K562 (cell line): ENCODE data around the gene DDX5. TPM values are rescaled to one million over a fixed set of nuclear protein-coding genes. Genes with fewer than 3 reads are reported as not detected.

ENCODE experiments used
- ATAC-seq: fragments of 200-7000 bp; cut with Tn5 transposase; 3 replicates; pipeline ENCODE4 v1.9.1; 2020; ENCODE audit warnings: moderate library complexity
- BruUV-seq: library from RNA; stranded (reverse); fragments of 400-500 nt; replicated peaks from 2 replicates; lab custom pipeline; 2021; lab: Mats Ljungman, UMichigan
- CTCF ChIA-PET: fragments of 300-600 bp; formaldehyde crosslinking; extraction: SDS; loops from one replicate; lab custom pipeline; 2021; ENCODE audit warnings: low intra/inter-chr PET ratio; lab: Yijun Ruan, JAX
- POLR2A ChIA-PET: fragments of 300-600, 350-650 bp; sonication (Branson Sonifier 250); formaldehyde crosslinking; extraction: SDS; loops from one replicate; lab custom pipeline; 2021; ENCODE audit warnings: antibody characterized with exemption, inconsistent platforms; lab: Yijun Ruan, JAX
- DNase-seq, 4 experiments: peaks; one replicate each; pipeline versions ENCODE4 v3.0.0 to v3.0.0-alpha.2; 2011 to 2018; ENCODE audit warnings: low spot score in 3 of 4, mixed read lengths in 3 of 4; ENCODE audit errors: extremely low read depth in 1 of 4
- FAIRE-seq: peaks from 2 replicates; lab custom pipeline; 2011; peaks lifted over from hg19 to GRCh38; lab: Jason Lieb, UNC
- H2AFZ ChIP-seq: 2 replicates; pipeline ENCODE4 v1.6.0; 2011; ENCODE audit warnings: low read depth, low read length, control low read depth, inconsistent platforms
- H3K27ac ChIP-seq: fragments of 200-600 bp; 3 replicates; pipeline ENCODE4 v1.8.0; 2011; ENCODE audit warnings: low read depth, mild to moderate bottlenecking, control low read depth, inconsistent platforms, low read length, moderate library complexity, mixed read lengths; ENCODE audit errors: extremely low read depth
- H3K27me3 ChIP-seq, 2 experiments: fragments of 300-600 bp in 1 of 2; 2 replicates in 1 of 2; 3 replicates in 1 of 2; pipeline versions ENCODE4 v1.6.0 to v1.8.0; 2011; ENCODE audit warnings: inconsistent platforms in 2 of 2, low read length in 2 of 2, mild to moderate bottlenecking in 1 of 2, mixed read lengths in 1 of 2, moderate library complexity in 1 of 2; ENCODE audit not compliant: control insufficient read depth in 2 of 2, insufficient read depth in 2 of 2
- H3K36me3 ChIP-seq: fragments of 300-600 bp; 3 replicates; pipeline ENCODE4 v1.8.0; 2011; ENCODE audit warnings: mild to moderate bottlenecking, low read length, inconsistent platforms; ENCODE audit not compliant: control insufficient read depth, insufficient read depth
- H3K4me1 ChIP-seq, 2 experiments: fragments of 200-600 bp in 1 of 2; replicated peaks in 1 of 2; 2 replicates in 1 of 2; 3 replicates in 1 of 2; pipeline versions ENCODE4 v1.5.1 to v1.8.0; 2011; ENCODE audit warnings: inconsistent platforms in 2 of 2, low read length in 2 of 2, mild to moderate bottlenecking in 1 of 2, mixed read lengths in 1 of 2, moderate library complexity in 1 of 2; ENCODE audit not compliant: control insufficient read depth in 2 of 2, insufficient read depth in 2 of 2
- H3K4me2 ChIP-seq: 2 replicates; pipeline ENCODE4 v1.6.1; 2011; ENCODE audit warnings: low read length, control low read depth, inconsistent platforms, mixed read lengths; ENCODE audit not compliant: insufficient read depth
- H3K4me3 ChIP-seq: fragments of 200-600 bp; sonication (generic), shearing (Covaris generic); 2 replicates; pipeline ENCODE4 v1.5.1; 2016; ENCODE audit warnings: control low read depth, inconsistent platforms
- H3K79me2 ChIP-seq: fragments of 200-600 bp; 3 replicates; pipeline ENCODE4 v1.8.0; 2011; ENCODE audit warnings: low read length, inconsistent platforms; ENCODE audit not compliant: control insufficient read depth, insufficient read depth
- H3K9ac ChIP-seq, 2 experiments: 2 replicates each; pipeline versions ENCODE4 v1.6.0 to v1.6.1; 2011; ENCODE audit warnings: low read depth in 2 of 2, low read length in 2 of 2, control low read depth in 1 of 2, inconsistent platforms in 1 of 2, mild to moderate bottlenecking in 1 of 2, mixed read lengths in 1 of 2; ENCODE audit not compliant: insufficient read depth in 1 of 2
- H3K9me1 ChIP-seq: one replicate; pipeline ENCODE4 v1.6.0; 2011; ENCODE audit warnings: inconsistent platforms, mild to moderate bottlenecking, low read length, moderate library complexity; ENCODE audit not compliant: control insufficient read depth, insufficient read depth
- H3K9me3 ChIP-seq: replicated peaks from 2 replicates; pipeline ENCODE4 v1.5.1; 2011; ENCODE audit warnings: low read depth, low read length, inconsistent platforms; ENCODE audit not compliant: control insufficient read depth, insufficient read depth
- H4K20me1 ChIP-seq: replicated peaks from 2 replicates; pipeline ENCODE4 v1.6.1; 2011; ENCODE audit warnings: low read length, inconsistent platforms, mixed read lengths; ENCODE audit not compliant: control insufficient read depth, insufficient read depth
- CBFB ChIP-seq: sonication (generic); formaldehyde crosslinking; IDR thresholded peaks from 2 replicates; pipeline ENCODE4 v1.4.0; 2020; ENCODE audit warnings: mild to moderate bottlenecking, missing genetic modification reagents
- CHCHD3 ChIP-seq: fragments of 250-450 bp; sonication (Bioruptor Pico); IDR thresholded peaks from 2 replicates; pipeline ENCODE4 v2.1.2; 2022; ENCODE audit warnings: mild to moderate bottlenecking
- CREB1 ChIP-seq, 2 experiments: sonication (generic) in 1 of 2; formaldehyde crosslinking in 1 of 2; IDR thresholded peaks; 2 replicates each; pipeline versions ENCODE4 v1.6.1 to v1.8.0; 2012 to 2022; ENCODE audit warnings: inconsistent platforms in 1 of 2, mild to moderate bottlenecking in 1 of 2, missing genetic modification reagents in 1 of 2, moderate library complexity in 1 of 2
- ESRRA ChIP-seq: fragments of 450-650 bp; IDR thresholded peaks from 2 replicates; pipeline ENCODE4 v1.6.1; 2014; ENCODE audit warnings: low read depth, mild to moderate bottlenecking, moderate library complexity, borderline replicate concordance
- FUS ChIP-seq: fragments of 200-400 bp; formaldehyde crosslinking; optimal IDR thresholded peaks from 2 replicates; pipeline ENCODE3; 2017; ENCODE audit warnings: low read depth, low read length
- NFXL1 ChIP-seq: fragments of 450-650 bp; formaldehyde crosslinking; IDR thresholded peaks from 2 replicates; pipeline ENCODE4 v1.4.0; 2021; ENCODE audit warnings: mild to moderate bottlenecking
- PHB2 ChIP-seq: fragments of 450-650 bp; IDR thresholded peaks from 2 replicates; pipeline ENCODE4 v1.6.1; 2017; ENCODE audit warnings: low read depth
- PHTF2 ChIP-seq: fragments of 250-450 bp; sonication (Bioruptor Pico); IDR thresholded peaks from 2 replicates; pipeline ENCODE4 v1.5.0; 2021; ENCODE audit warnings: mild to moderate bottlenecking
- REST ChIP-seq, 2 experiments: fragments of 450-650 bp; formaldehyde crosslinking in 1 of 2; IDR thresholded peaks; 2 replicates each; pipeline versions ENCODE4 v1.4.0 to v1.6.1; 2014 to 2020; ENCODE audit warnings: mild to moderate bottlenecking in 2 of 2, borderline replicate concordance in 1 of 2, low read depth in 1 of 2
- RFX5 ChIP-seq: IDR thresholded peaks from 2 replicates; pipeline ENCODE4 v1.6.1; 2011; ENCODE audit warnings: low read depth, mild to moderate bottlenecking, improper control_type of control experiment, low read length
- SNIP1 ChIP-seq: fragments of 450-650 bp; IDR thresholded peaks from 2 replicates; pipeline ENCODE4 v1.7.1; 2017; ENCODE audit warnings: low read depth, mild to moderate bottlenecking
- ZKSCAN8 ChIP-seq: fragments of 200-800 bp; sonication (Bioruptor generic); IDR thresholded peaks from 2 replicates; pipeline ENCODE4 v1.6.1; 2016; ENCODE audit warnings: missing genetic modification characterization, missing compliant biosample characterization
- ZSCAN29 ChIP-seq: fragments of 450-650 bp; IDR thresholded peaks from 2 replicates; pipeline ENCODE4 v1.6.1; 2017
- whole genome bisulfite sequencing: fragments of 100-300 bp; shearing (Covaris generic); methylation state at CpG from one replicate; pipeline ENCODE4 v1.1.6; 2016; ENCODE audit warnings: low coverage, mixed read lengths; ENCODE audit not compliant: insufficient coverage; ENCODE audit errors: missing lambda C conversion rate; 5-methylcytosine and 5-hydroxymethylcytosine counted together
- in situ Hi-C: fragments of 300-500 bp; cut with MboI; formaldehyde crosslinking; loops from 4 replicates; pipeline ENCODE4 v1.15.0; 2018; ENCODE audit warnings: inconsistent platforms, mixed read lengths
- intact Hi-C: fragments of 100-400 bp; cut with micrococcal nuclease; formaldehyde crosslinking; loops from 2 replicates; pipeline ENCODE4 v1.14.2; 2022
- polyA plus RNA-seq, 8 experiments: library from polyadenylated mRNA; depleted of rRNA in 4 of 8; stranded (reverse) in 5 of 8; unstranded in 3 of 8; fragments of >200 nt; fragmentation: Nextera tagmentation in 2 of 8; fragmentation: Illumina TruSeq in 1 of 8; extraction: Ambion mirVana in 2 of 8; extraction: Trizol in 1 of 8; gene quantifications; 2 replicates each; pipeline versions ENCODE4 v1.2.1 to v1.2.3, GENCODE V29; 2011 to 2014; ENCODE audit warnings: inconsistent platforms in 1 of 8, missing spikeins in 1 of 8
- total RNA-seq, 7 experiments: library from RNA; depleted of rRNA in 6 of 7; stranded (reverse); fragments of >200 nt in 6 of 7; fragmentation: Illumina TruSeq in 2 of 7; extraction: Trizol in 2 of 7; gene quantifications; 2 replicates each; pipeline versions ENCODE4 v1.2.1 to v1.2.3, GENCODE V29; 2011 to 2021; ENCODE audit warnings: low replicate concordance in 1 of 7

The DDX5 gene
- total and polyA plus RNA-seq, 9 of the 15 experiments (the other 6 are each of a cell fraction or from before 2014, with no cell fraction given): 306 to 1,639 (median 604) TPM

GRCh38 chr17:64448665-64449512 lies 57.2 kb downstream of the DDX5 start, which contains the start of gene MILR1:
Gene MILR1 (plus strand): TSS chr17:64449115. CDS start chr17:64449169, 54 bp downstream.
- Histone ChIP-seq H3K36me3 (no peaks in the 10 kb centered on the region), H4K20me1 (no peaks in the 10 kb centered on the region), H3K27me3 (no peaks in the 10 kb centered on the region), H3K9ac (peak within 1 kb of the TSS; percentile 28 to 63; a peak in 3 of 4 replicates), H3K9me1 (no peaks in the 10 kb centered on the region), H3K4me2 (peak within 1 kb of the TSS; percentile 61), H3K9me3 (no peaks in the 10 kb centered on the region), H2AFZ (peak within 1 kb of the TSS; percentile 90), H3K27ac (peak within 1 kb of the TSS; percentile 85), H3K4me3 (peak within 1 kb of the TSS; percentile 14), H3K4me1 (peaks cover 4 to 16% of the 10 kb centered on the region in 2 experiments; a peak in 4 of 5 replicates), H3K79me2 (no peaks in the 10 kb centered on the region)
- BruUV-seq: no TSS peak
- FAIRE-seq: no peak
- ATAC-seq: peak; percentile 97
- peak; percentile 27 to 86 (median 51) for DNase-seq
- CTCF ChIA-PET: no interaction called here
- in situ Hi-C loops (no loop called here), intact Hi-C loops (no loop called here)
- 0% methylated on average over 9 of the region's 10 CpGs for WGBS
- POLR2A ChIA-PET: interaction anchor here (0.9 to 1.9 kb wide), 5 partner anchors 10 to 57 kb away, joined by 4 to 11 read pairs (median 5); partner anchors contain the start of genes DDX5 and POLG2
- no peak for TF ChIP-seq CHCHD3
- no peak for TF ChIP-seq ZKSCAN8 (CRISPR knock-in tag)
- TF ChIP-seq PHTF2 (CRISPR knock-in tag): no peak
- TF ChIP-seq RFX5: no peak
- no peak for TF ChIP-seq SNIP1
- TF ChIP-seq NFXL1 (CRISPR knock-in tag): no peak
- TF ChIP-seq ZSCAN29: no peak
- TF ChIP-seq ESRRA: no peak
- no peak; the same call in 1 of the 2 replicates for TF ChIP-seq REST (IDR thresholded peaks at IDR 0.05; ENCODE audit: borderline replicate concordance)
- TF ChIP-seq REST (CRISPR knock-in tag; IDR thresholded peaks at IDR 0.05; ENCODE audit: low read depth): no peak
- no peak for TF ChIP-seq PHB2
- no peak for TF ChIP-seq CREB1 (IDR thresholded peaks at IDR 0.05)
- no peak for TF ChIP-seq CREB1 (CRISPR knock-in tag; IDR thresholded peaks at IDR 0.05)
- no peak for TF ChIP-seq CBFB
- no peak for TF ChIP-seq FUS
